Hepatic stellate cell (primary cell): ENCODE measurements around the gene DCC.

Experiments used
- DNase-seq: peaks from one replicate; pipeline ENCODE4 v3.0.0; 2011; ENCODE audit warnings: low spot score

Gene DCC

DNA sequence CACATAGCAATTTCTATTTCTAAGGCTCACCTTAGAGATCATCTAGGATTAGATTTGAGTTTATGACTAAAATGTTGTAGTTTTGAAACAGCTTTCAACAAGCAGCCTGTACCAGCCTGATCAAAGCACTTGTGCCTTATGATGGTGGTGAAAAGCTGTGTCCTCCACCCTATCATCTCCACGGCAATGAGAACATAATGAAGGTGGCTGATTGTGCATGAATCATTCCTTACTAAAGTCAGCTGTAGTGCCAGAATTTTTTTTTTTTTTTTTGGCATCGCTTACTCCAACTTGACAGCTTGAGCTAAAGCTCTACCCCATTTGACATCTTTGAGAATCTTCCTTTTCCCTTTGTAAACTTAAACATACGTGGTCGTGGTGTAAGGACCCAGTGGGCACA is 86.0 kb downstream of the DCC start:
- DNase-seq = no peak

DNA sequence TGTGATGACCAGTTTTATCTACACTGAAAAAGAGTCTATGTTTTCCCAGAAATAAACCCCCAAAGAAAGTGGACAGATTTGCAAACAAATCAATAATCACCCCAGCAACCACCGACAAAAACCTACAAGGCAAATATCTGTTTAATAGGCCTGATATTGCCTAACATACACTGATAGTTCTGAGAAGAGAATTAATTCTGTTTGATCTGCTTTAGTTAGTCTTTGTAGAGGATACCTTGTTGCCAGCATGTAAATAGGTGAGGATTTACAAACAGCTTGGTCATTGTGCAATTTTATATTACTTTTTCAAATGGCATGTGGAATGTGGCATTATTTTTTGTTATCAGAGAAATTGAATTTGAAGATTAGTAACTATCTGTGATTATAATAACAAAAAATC is 86.5 kb downstream of the DCC start:
- DNase-seq = no peak

DNA sequence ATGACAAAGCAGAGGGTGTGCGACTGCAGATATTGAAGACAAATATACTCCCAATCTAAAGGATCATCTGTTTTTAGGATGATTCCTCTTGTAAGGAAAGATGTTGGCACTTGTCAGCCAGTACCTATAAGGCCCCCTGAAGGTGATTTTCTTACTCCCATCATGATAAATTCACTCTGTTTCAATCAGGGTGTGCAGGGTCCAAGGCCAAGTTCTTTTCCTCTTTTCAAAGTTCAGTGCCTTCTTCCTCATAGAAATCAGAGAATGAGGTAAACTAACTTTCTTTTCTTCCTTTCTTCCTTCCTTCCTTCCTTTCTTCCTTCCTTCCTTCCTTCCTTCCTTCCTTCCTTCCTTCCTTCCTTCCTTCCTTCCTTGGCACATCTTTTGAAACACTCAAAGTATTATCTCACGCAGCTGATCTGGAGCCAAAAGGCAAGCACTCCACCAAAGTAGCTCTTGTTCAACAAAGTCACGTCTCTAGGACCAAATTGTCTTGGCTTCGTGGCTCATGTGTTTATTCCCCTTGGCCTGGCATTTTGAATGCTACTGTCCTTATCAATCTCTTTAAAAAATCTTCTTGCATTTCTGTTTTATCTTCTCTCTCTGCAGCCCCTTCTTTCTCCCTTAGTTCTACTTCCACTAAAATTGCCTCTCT is 87.7 kb downstream of the DCC start:
- no peak for DNase-seq

DNA sequence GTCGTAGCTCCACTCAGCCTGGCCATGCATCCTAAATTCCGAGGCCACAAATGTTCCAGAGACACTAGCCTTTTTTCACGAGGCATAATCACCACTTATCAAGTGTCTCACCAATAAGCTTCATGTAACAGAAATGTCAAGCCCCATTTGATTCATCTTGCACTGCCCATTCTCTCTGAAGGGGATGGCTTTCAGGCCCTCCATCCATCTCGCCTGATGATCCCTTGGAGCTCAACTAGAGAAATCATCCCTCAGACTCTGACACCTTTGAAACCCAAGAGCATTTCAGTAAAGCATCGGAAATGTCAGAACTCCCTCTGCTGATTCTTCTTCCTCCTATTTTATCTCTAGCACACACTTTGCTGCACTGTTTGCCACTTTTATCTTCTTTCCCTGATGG is 91.7 kb downstream of the DCC start:
- DNase-seq = no peak

DNA sequence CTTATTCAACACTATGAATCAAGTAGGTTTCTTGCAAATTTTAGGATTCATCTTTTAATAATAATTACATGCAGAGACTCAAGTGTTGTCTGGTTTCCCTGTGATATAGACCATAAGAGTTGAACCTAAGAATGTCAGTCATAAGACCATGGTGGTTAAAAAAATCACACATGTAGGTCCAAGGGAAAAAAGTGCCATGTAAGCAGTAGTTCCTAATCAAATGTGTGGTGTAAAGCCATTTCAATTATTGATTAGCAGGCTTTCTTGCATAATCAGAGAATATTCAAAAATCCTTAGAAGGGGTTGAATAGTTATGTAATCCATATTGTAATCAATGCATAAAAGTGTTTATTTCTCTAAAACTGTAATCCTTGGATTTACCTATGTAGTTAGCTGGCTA is 93.8 kb downstream of the DCC start:
- DNase-seq = no peak

DNA sequence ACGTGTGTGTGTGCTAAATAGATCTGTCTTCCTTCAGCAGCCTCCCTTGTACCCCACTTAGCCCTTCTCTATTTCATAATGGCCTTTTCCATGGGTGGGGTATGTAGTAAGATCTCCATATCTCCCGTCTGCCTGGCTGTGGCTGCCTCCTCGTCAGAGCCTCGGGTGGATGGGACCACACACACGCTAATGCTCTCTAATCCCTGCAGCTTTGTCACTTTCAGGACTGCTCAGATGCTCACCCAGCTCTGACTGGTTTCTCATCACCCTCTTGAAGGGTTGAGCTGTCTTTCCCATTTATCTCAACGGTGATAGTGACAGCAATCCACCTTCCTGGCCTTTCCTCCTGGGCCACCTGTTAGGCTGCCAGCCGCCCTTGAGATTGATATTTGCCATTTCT is 95.3 kb downstream of the DCC start:
- DNase-seq = no peak

DNA sequence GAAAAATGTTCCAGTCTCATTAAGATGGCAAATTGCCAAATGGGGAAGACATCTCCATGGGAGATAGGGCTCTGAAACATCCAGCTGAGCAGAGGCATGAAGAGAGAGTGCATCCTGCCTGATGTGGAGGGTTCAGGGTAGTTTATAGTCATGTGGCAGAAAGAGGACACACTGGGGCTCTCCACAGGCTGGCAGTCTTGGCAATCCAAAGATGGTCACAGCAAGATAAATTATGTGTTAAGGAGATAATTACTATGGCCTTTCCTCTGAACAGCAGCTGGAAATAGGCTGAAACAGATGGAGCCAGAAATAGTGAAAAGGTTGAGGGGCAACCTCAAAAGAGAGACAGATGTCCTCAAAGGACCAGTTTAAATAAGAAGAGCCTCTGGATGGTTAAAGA is 97.2 kb downstream of the DCC start:
- DNase-seq = no peak

DNA sequence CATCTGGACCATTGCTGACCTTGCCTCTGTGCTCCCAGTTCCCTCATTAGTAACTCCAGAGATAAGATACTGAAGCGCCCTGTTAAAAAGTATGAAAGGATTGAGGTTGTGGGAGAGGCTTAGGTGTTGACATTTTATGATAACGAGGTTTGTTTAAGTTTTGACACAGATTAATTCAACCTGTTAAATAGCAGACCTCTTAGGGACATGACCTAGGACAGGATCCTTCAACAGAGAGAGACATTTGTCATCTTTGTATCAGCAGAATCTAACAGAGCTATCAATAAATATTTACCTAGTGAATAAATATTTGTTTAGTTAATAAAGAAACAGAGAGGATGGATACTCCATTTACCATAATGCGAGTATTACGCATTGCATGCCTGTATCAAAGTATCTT is 99.5 kb downstream of the DCC start:
- no peak for DNase-seq

DNA sequence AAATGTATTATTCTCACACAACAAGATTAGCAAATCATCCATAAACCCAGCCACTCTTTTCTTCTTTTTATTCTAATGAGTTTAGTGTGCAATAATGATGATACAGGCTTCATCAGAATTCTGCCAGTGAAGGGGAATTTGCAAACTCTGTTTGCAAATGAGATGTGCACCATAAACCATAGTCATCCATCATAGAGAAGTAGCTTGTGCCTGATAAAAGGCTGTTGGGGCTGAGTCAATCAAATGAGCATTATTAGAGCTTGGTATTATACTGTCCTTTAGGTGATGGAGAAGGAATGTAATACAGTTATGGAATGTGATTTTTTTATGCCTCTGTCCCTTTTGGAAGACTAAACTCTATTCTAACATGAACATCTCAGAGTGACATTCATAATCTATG is 101.8 kb downstream of the DCC start:
- DNase-seq = no peak

DNA sequence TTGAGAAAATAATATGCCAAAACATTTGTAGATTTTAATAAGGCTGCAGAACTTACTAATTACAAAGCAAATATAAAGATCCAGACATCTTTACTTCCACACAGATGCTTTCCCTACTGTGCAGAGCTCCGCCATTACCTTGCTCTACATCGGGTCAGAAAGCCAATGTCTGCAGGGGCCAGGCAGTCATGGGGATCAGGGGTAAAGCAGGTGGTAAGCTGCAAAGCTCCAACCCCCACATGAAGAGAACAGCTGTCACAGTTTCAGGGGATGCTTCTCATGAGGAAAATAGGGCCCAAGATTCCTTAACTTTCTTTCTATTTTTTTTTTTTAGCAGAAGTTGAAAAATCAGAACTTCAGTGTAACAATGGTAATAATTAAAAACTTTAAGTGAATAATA is 102.7 kb downstream of the DCC start:
- no peak for DNase-seq

DNA sequence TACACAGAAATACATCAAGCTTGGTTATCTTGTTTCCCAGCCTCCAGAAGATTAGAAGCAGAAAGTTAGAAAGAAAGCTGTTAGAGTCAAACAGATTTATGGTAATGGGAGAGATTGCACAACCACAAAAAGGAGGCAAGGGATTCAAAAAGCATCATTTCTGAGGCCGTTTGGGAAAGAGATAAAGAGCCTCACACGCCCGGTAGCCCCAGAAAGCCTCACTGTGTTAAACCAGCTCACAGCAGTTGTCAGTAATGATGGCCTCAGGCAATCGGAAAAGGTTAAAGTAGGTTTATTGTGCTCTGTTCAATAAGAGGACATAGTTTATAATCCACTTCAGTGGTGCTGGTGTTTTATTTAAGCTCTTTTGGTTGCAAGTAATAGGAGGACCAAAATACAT is 111.3 kb downstream of the DCC start:
- DNase-seq = no peak

DNA sequence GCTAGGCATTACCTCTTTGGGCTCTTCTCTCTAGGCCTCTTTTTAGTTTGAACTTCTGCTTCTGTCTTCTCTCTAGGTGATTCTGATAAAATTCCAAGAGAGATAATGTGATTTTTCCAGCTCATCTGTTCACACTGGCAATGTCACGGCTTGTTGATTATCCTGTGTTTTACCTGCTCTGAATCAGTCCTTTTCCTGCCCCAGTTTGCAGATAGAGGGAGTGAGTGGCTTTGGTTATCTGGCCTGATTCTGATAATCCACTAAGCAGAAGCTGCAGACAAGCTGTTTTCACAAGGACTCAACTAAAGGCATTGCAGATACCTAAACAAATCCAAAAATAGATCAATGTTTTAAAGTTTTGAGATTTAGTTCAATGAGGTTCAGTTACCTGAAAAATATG is 111.9 kb downstream of the DCC start:
- no peak for DNase-seq

DNA sequence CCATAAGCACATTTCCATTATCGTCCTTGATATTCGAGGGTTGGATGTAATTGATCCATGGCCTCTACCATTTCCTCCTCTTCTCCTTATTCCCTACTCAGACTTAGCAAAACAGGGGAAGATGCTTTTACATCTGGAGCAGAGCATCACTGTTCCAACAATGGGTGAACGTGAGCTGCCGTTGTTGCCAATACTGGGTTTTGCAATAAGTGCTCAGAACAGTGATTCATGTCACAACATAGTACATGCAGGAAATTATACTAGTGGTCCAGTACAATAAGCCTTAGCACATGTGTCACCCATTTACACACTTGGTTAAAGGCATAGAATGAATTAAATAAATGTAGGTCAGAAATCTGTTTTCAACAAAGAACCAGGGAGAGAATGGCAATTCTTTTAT is 112.4 kb downstream of the DCC start:
- DNase-seq = no peak

DNA sequence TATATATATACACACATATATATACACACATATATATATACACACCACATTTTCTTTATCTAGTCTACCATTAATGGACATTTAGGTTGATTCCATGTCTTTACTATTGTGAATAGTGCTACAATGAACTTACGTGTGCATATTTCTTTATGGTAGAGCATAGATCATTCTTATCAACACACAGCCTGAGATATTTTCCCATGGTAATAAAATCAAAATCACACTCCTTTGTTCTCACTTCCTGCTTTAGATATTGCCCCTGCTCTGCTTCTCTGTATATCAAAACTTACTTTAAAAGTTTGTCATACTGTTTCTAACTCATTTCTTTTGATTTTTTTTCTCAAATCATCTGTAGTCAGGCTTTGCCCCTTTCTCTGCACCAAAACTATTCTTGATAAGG is 119.9 kb downstream of the DCC start:
- no peak for DNase-seq

DNA sequence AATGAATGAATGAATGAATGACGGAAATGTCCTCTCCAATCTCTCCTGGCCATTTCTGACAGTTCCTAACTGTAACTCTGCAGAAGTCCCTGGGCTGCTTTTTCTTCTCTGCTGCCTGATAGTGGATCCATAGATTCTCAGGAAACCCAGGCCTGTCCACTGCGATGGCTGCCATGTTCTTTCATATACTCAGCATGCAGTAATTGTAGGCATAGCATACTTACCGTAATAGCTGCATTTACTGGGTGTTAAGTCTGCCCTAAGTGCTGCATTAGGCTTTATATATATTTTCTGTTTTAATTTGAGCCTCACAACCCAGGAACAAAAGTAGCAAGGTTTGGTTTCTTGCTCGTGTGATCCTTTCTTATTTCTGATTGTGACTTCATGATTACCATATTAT is 122.9 kb downstream of the DCC start:
- no peak for DNase-seq

DNA sequence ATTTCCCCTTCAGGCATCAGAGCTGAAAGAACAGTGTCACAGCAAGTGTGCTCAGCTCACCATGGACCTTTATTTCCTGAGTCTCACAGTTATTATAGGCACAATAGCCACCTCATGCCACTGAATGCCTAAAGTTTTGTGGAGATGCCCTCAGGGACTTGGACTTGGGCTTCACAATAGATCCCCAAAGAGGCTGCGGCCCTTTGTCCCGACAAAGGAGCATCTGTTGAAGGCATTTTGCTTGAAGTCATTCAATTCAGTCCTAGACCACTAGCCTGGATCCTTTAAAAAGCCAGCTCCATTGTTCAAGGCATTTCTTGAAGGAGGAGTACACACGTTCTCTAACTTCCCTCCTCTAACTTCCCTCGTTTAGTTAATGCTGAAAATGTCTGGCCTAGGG is 125.4 kb downstream of the DCC start:
- DNase-seq = no peak

DNA sequence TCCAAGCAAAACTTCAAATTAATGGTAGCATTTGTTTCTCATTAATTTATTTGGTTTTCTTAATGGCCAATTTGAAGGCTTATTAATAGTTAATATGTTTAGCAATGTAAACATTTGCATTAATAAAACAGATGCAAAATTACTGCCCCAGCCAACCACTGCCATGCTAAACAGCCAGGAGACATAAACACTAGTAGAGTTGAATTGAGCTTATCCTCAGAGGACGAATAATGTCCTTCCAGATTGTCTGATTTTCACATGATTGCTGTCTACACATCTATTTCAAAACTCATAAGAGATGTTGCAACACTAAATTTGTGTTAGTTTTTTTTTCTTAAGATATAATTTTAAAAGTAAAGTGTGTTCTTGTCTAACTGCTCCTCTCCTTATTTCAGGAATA is 128.5 kb downstream of the DCC start:
- no peak for DNase-seq

DNA sequence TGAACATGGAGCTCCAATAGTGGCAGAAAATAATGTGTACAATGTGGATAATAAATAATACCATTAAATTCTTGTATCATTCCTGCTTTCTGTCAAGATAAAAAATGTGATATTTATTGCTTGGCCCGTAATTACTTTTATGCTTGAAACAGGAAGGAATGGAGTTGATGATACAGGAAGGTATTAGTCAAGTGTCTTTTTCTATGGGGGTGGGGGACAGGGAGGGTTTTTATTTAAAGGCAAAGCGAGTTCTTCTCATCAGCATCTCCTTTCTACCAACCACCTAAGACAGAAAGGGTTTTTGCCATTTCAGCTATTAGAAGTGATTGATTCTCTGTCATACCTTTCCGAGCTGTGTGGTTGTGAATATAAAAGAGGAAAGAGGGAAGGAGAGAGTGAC is 135.3 kb downstream of the DCC start:
- no peak for DNase-seq

DNA sequence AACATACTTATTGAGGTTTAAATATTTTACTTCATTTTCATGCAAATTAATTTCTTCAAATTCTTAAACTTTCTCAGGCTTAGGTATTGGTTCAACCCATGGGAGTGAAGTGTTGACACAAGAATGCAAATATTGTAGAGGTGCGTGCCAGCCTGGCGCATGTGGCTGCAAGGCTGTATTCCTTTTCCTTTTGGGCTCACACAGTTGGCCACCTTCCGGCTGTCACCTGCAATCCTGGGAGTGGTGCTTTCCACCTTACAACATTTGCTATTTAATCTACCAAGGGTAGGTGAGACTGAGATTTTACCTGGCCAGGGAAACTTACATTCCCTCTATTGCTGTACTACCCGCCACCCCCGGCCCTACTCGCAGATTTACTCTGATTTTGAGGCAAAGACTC is 141.1 kb downstream of the DCC start:
- no peak for DNase-seq

DNA sequence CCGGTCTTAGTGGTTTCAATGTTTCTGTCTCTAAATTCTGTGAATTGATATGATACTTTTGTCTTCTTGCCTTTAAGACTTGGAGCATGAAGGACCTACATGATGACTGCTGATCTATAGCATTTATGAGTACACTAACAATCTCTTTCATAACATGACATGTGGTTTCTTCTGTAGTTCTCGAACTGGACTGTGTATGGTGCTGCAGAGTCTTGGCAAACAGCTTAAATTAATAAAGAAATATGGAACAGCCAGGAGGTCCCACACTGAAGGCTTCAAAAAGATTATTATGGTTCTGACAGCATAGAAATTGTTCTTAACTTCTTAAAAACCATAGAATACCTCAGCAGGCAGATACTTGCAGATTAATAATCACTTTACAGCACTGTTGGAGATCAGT is 145.0 kb downstream of the DCC start:
- DNase-seq = peak; percentile 0

DNA sequence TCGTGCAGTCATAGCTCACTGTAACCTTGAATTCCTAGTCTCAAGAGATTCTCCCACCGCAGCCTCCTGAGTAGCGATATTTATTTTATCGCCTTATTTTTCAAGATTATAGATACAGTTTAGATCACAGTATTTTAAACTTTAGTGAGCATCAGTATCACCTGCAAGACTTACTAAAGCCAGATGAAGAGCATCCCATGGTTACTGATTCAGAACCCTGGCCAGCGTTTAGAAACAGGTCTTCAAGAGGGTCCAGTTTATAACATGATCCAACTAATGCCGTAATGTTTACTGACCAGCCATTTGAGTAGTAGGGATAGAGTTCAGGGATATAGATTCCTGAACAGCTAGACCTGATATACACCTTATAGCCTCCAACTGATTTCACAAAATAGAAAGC is 146.1 kb downstream of the DCC start:
- DNase-seq = no peak

DNA sequence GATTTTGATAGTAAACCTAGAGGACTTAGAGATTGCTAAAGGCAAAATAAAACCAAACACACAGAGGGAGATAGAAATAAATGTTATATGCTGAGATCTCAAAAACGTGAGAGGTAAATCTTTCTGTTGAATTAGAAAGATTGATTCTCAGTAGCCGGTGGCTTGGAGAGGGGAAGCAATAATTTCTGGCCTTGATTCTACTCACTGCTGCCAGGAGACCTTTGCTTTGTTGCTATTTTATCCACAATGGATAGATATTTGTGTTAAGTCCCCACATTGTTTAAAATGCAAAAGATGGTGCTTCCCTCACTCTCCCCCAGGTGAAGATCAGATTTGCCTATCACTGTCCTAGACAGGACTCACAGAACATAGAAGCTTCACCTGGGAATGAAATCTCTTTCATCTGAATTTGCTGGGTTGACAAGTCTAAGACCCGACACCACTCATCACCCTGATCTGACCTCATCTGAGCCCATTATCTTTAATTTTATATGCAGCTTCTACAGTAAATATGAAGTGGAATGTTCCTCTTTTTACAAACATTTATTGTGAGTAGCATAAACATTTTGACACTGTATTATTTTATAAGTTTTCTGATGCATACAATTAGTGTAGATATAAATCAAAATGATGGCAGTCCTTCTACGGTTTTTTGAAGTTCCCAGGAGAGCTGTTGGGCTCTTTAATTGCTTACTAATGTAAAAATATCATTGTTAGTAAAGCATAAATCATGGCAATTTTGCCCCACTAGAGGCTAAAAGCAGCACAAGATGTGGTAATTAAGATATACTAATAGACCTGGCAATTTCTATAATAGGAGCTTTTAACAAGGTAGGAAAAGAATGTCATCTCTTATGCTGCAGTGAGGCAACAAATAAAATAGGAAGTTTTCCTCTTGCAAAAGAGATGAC is 149.7 kb downstream of the DCC start:
- DNase-seq = no peak

DNA sequence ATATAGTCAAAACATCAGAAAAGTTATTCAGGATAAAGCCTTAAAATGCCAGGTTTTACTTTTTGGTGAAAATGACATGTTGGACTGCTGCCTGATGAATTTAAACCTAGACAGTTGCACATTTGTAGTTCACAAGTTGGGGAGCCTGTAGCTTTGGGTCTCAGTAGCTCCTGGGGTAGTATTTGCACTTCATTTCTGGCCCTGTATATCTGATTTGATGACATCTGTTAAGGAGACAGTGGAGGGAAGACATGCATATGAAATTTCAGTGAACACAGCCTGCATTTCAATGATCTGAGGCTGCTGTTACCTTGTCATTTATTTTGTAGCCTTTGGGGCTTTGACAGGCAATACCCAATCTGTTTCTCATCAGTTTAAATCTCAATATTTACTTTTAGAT is 156.4 kb downstream of the DCC start:
- DNase-seq = no peak

DNA sequence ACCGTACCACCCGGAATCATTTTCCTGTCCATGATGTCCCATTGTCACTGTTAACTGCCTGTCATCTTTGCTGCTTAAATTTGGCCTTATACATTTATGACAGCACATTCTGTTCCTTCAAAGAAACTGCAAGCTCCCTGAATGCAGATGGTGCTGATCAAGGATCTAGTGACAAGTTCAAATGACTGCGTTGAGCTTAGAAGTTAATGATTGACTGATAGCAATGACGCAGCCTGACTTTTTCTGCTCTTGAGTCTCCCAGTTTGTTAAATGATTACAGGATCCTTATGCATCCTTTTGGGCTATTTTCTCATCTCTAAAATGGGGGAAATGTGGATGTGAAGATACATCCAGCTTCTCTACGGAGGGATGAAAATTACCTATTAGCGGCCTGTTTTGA is 159.0 kb downstream of the DCC start:
- no peak for DNase-seq
